ENCODE results near the gene CCDC148. TPM values are rescaled to one million over a fixed set of nuclear protein-coding genes. Genes with fewer than 3 reads are reported as not detected.
"Not testable (repeated sequence)": the region's sequence is repeated elsewhere in the genome, so short reads cannot be mapped to it uniquely, and the experiment has no call there.

The CCDC148 gene
- total RNA-seq, 2 donors from 2014 or later, result 2.7 to 5.0 TPM

DNA sequence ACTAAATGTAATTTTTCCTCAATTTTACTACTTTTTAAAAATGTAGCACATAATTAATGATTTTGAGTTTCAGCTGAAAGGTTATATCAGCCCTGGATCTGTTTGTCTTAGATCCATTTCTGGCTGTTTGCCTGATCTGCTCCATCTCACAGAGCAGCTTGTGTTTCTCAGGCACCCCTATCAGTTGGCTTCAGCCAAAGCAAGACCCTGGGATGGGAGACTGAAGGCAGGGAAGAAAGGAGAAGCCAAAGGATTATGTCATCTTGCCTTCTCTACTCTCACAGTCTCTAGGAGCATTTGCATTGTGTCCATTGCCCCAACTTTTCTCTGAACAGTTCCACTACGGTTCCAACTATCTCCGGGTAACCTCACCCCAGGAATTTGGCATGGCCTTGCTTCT, 110.5 kb downstream of the CCDC148 start:
- Mint-ChIP-seq H3K27me3 (ENCODE audit: insufficient read depth) (no peaks in the 10 kb centered on the region), H3K4me1 (peaks cover 10% of the 10 kb centered on the region), H3K36me3 (ENCODE audit: low read depth) (no peaks in the 10 kb centered on the region), H3K4me3 (no peak overlapping the region), H3K27ac (no peak overlapping the region), H3K9me3 (peaks cover 3% of the 10 kb centered on the region)
- peaks cover 3% of the 10 kb centered on the region for H3K4me1 ChIP-seq (ENCODE audit: control insufficient read depth, insufficient read depth, low read length)
- no peak overlapping the region for H3K9ac ChIP-seq (ENCODE audit: extremely low read depth, low read length, poor library complexity, severe bottlenecking)
- TF ChIP-seq, protein P1, sequence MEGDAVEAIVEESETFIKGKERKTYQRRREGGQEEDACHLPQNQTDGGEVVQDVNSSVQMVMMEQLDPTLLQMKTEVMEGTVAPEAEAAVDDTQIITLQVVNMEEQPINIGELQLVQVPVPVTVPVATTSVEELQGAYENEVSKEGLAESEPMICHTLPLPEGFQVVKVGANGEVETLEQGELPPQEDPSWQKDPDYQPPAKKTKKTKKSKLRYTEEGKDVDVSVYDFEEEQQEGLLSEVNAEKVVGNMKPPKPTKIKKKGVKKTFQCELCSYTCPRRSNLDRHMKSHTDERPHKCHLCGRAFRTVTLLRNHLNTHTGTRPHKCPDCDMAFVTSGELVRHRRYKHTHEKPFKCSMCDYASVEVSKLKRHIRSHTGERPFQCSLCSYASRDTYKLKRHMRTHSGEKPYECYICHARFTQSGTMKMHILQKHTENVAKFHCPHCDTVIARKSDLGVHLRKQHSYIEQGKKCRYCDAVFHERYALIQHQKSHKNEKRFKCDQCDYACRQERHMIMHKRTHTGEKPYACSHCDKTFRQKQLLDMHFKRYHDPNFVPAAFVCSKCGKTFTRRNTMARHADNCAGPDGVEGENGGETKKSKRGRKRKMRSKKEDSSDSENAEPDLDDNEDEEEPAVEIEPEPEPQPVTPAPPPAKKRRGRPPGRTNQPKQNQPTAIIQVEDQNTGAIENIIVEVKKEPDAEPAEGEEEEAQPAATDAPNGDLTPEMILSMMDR (conservative IDR thresholded peaks at IDR 0.05), result no peak
- H3K27me3 ChIP-seq (ENCODE audit: control insufficient read depth, insufficient read depth, low read length, poor library complexity, severe bottlenecking), result no peaks in the 10 kb centered on the region
- H3K9me3 ChIP-seq (ENCODE audit: control insufficient read depth, low read length), result no peaks in the 10 kb centered on the region
- no peak for DNase-seq
- H3K27ac ChIP-seq (ENCODE audit: low read depth, low read length), result no peak overlapping the region
- H3K4me3 ChIP-seq (ENCODE audit: low read length), result no peak overlapping the region
- 84 to 87% methylated on average over 2 of the region's 2 CpGs for WGBS, 2 experiments (ENCODE audit: insufficient coverage in 1 of 2, insufficient read length in 1 of 2)
- H3K36me3 ChIP-seq (ENCODE audit: control insufficient read depth, insufficient read depth, low read length), result no peaks in the 10 kb centered on the region

DNA sequence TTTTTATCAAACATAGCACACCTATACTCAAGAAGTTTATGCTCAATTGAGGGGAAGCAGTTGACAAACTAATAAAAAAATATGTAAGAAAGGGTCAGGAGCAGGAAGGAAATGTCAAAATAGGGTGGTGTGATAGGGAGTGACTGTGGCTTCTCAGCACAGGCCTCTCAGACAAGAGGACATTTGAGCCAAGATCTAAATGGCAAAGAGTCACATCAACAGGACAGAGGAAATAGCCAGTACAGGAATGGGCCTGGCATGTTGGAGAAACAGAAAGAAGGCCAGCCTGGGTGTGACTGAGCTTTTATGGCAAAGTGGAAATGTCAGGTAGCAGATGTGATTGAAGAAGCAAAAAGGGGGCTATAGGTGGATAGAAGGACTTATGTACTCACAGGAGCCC, 117.0 kb downstream of the CCDC148 start:
- DNase-seq, result no peak
- Histone ChIP-seq H3K4me3 (ENCODE audit: low read length) (no peak overlapping the region), H3K9ac (ENCODE audit: extremely low read depth, low read length, poor library complexity, severe bottlenecking) (no peak overlapping the region), H3K9me3 (ENCODE audit: control insufficient read depth, low read length) (peaks cover 20% of the 10 kb centered on the region), H3K27ac (ENCODE audit: low read depth, low read length) (no peak overlapping the region), H3K4me1 (ENCODE audit: control insufficient read depth, insufficient read depth, low read length) (no peaks in the 10 kb centered on the region), H3K36me3 (ENCODE audit: control insufficient read depth, insufficient read depth, low read length) (no peaks in the 10 kb centered on the region), H3K27me3 (ENCODE audit: control insufficient read depth, insufficient read depth, low read length, poor library complexity, severe bottlenecking) (no peaks in the 10 kb centered on the region)
- TF ChIP-seq, protein P1 (conservative IDR thresholded peaks at IDR 0.05), result no peak
- H3K27ac Mint-ChIP-seq, result no peak overlapping the region
- peaks cover 6% of the 10 kb centered on the region for H3K4me1 Mint-ChIP-seq
- peaks cover 4% of the 10 kb centered on the region for H3K9me3 Mint-ChIP-seq
- H3K27me3 Mint-ChIP-seq (ENCODE audit: insufficient read depth), result no peaks in the 10 kb centered on the region
- no peak overlapping the region for H3K4me3 Mint-ChIP-seq
- H3K36me3 Mint-ChIP-seq (ENCODE audit: low read depth), result no peaks in the 10 kb centered on the region

DNA sequence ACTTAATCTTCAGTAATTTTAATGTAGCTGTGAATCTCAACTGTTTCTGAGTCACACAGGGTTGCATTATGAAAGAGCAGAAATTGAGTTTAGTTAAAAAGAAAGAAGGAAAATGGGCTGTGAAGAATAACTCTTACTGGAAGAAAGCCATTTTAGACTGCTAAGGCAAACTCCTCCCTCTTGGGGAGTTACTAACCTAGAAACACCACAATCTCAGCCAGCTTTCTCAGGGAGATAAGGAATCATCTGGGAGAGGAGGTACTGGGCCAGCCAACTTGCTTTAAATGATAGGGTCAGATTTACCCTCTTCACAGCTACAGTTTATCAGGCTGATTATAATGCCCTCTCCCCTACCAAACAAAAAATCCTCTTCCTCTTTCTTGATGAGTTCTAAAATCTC, 119.5 kb downstream of the CCDC148 start:
- Mint-ChIP-seq H3K36me3 (ENCODE audit: low read depth) (no peaks in the 10 kb centered on the region), H3K4me1 (peaks cover 6% of the 10 kb centered on the region), H3K27me3 (ENCODE audit: insufficient read depth) (no peaks in the 10 kb centered on the region), H3K4me3 (no peak overlapping the region), H3K27ac (no peak overlapping the region), H3K9me3 (peaks cover 5% of the 10 kb centered on the region)
- no peak overlapping the region for H3K27ac ChIP-seq (ENCODE audit: low read depth, low read length)
- no peaks in the 10 kb centered on the region for H3K36me3 ChIP-seq (ENCODE audit: control insufficient read depth, insufficient read depth, low read length)
- no peaks in the 10 kb centered on the region for H3K27me3 ChIP-seq (ENCODE audit: control insufficient read depth, insufficient read depth, low read length, poor library complexity, severe bottlenecking)
- H3K4me1 ChIP-seq (ENCODE audit: control insufficient read depth, insufficient read depth, low read length), result no peaks in the 10 kb centered on the region
- H3K4me3 ChIP-seq (ENCODE audit: low read length), result no peak overlapping the region
- no peak overlapping the region for H3K9ac ChIP-seq (ENCODE audit: extremely low read depth, low read length, poor library complexity, severe bottlenecking)
- TF ChIP-seq, protein P1 (conservative IDR thresholded peaks at IDR 0.05), result no peak
- no peak for DNase-seq
- peaks cover 20% of the 10 kb centered on the region for H3K9me3 ChIP-seq (ENCODE audit: control insufficient read depth, low read length)

DNA sequence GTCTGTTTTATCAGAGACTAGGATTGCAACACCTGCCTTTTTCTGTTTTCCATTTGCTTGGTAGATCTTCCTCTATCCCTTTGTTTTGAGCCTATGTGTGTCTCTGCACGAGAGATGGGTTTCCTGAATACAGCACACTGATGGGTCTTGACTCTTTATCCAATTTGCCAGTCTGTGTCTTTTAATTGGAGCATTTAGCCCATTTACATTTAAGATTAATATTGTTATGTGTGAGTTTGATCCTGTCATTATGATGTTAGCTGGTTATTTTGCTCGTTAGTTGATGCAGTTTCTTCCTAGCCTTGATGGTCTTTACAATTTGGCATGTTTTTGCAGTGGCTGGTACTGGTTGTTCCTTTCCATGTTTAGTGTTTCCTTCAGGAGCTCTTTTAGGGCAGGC, 124.8 kb downstream of the CCDC148 start:
- DNase-seq; H3K27me3 ChIP-seq (ENCODE audit: control insufficient read depth, insufficient read depth, low read length, poor library complexity, severe bottlenecking); H3K4me3 Mint-ChIP-seq; H3K36me3 Mint-ChIP-seq (ENCODE audit: low read depth); H3K9ac ChIP-seq (ENCODE audit: extremely low read depth, low read length, poor library complexity, severe bottlenecking); H3K36me3 ChIP-seq (ENCODE audit: control insufficient read depth, insufficient read depth, low read length); H3K27ac Mint-ChIP-seq; H3K4me1 ChIP-seq (ENCODE audit: control insufficient read depth, insufficient read depth, low read length); H3K27ac ChIP-seq (ENCODE audit: low read depth, low read length); H3K27me3 Mint-ChIP-seq (ENCODE audit: insufficient read depth); H3K4me3 ChIP-seq (ENCODE audit: low read length); H3K4me1 Mint-ChIP-seq: not testable (repeated sequence)
- 86% methylated on average over 1 of the region's 2 CpGs; no CpG with 5 or more reads in 1 of the 2 experiments for WGBS, 2 experiments (ENCODE audit: insufficient coverage in 1 of 2, insufficient read length in 1 of 2)
- H3K9me3 Mint-ChIP-seq, result peaks cover 28% of the 10 kb centered on the region
- peaks cover 20% of the 10 kb centered on the region for H3K9me3 ChIP-seq (ENCODE audit: control insufficient read depth, low read length)

All from endodermal cell (in vitro differentiated cells).